ENCODE measurements around the gene HECA. TPM values are rescaled to one million over a fixed set of nuclear protein-coding genes. Genes with fewer than 3 reads are reported as not detected.

Gene HECA
- total and polyA plus RNA-seq, 10 of the 15 experiments (the other 5 are each of a cell fraction or from before 2014, with no cell fraction given): 0.52 to 7.2 (median 2.7) TPM

- TF ChIP-seq CBFB (IDR thresholded peaks at IDR 0.05; ENCODE audit: low read depth) (no peak), HDGF (IDR thresholded peaks at IDR 0.05) (no peak), CEBPB (IDR thresholded peaks at IDR 0.05; ENCODE audit: borderline replicate concordance in 1 of 2, low read depth in 2 of 2, low read length in 2 of 2) (no peak), KAT2A (conservative IDR thresholded peaks at IDR 0.05; ENCODE audit: control insufficient read depth, low read depth, low read length) (no peak)
- TF ChIP-seq, protein P1, sequence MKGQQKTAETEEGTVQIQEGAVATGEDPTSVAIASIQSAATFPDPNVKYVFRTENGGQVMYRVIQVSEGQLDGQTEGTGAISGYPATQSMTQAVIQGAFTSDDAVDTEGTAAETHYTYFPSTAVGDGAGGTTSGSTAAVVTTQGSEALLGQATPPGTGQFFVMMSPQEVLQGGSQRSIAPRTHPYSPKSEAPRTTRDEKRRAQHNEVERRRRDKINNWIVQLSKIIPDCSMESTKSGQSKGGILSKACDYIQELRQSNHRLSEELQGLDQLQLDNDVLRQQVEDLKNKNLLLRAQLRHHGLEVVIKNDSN (IDR thresholded peaks at IDR 0.05; ENCODE audit: borderline replicate concordance, extremely low read length, insufficient read depth, low read depth, low read length): no peak
- TF ChIP-seq, protein P2, sequence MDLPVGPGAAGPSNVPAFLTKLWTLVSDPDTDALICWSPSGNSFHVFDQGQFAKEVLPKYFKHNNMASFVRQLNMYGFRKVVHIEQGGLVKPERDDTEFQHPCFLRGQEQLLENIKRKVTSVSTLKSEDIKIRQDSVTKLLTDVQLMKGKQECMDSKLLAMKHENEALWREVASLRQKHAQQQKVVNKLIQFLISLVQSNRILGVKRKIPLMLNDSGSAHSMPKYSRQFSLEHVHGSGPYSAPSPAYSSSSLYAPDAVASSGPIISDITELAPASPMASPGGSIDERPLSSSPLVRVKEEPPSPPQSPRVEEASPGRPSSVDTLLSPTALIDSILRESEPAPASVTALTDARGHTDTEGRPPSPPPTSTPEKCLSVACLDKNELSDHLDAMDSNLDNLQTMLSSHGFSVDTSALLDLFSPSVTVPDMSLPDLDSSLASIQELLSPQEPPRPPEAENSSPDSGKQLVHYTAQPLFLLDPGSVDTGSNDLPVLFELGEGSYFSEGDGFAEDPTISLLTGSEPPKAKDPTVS (IDR thresholded peaks at IDR 0.05; ENCODE audit: low read depth, low read length): no peak
- TF ChIP-seq, protein P3, sequence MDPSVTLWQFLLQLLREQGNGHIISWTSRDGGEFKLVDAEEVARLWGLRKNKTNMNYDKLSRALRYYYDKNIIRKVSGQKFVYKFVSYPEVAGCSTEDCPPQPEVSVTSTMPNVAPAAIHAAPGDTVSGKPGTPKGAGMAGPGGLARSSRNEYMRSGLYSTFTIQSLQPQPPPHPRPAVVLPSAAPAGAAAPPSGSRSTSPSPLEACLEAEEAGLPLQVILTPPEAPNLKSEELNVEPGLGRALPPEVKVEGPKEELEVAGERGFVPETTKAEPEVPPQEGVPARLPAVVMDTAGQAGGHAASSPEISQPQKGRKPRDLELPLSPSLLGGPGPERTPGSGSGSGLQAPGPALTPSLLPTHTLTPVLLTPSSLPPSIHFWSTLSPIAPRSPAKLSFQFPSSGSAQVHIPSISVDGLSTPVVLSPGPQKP (IDR thresholded peaks at IDR 0.05; ENCODE audit: low read depth, low read length): no peak
- no peak for FAIRE-seq
- Histone ChIP-seq H3K27ac (ENCODE audit: control insufficient read depth, insufficient read depth) (no peak overlapping the region), H3K27me3 (replicated peaks in 1 of 2; ENCODE audit: control insufficient read depth in 2 of 2, insufficient read depth in 2 of 2, low read length in 1 of 2) (no peaks in the 10 kb centered on the region; a peak in 1 of 4 replicates), H4K20me1 (ENCODE audit: control insufficient read depth, insufficient read depth) (no peaks in the 10 kb centered on the region), H3K9me3 (replicated peaks; ENCODE audit: control insufficient read depth, insufficient read depth, low read length) (no peaks in the 10 kb centered on the region), H3K9ac (ENCODE audit: control insufficient read depth, insufficient read depth, low read length) (no peak overlapping the region), H3K36me3 (ENCODE audit: control insufficient read depth in 2 of 2, insufficient read depth in 2 of 2, low read length in 1 of 2) (no peaks in the 10 kb centered on the region), H3K79me2 (ENCODE audit: control insufficient read depth, insufficient read depth, low read length) (no peaks in the 10 kb centered on the region), H3K4me3 (no peak overlapping the region), H2AFZ (ENCODE audit: control insufficient read depth, low read depth, low read length) (no peak overlapping the region), H3K4me1 (ENCODE audit: control insufficient read depth, insufficient read depth, low read length) (no peaks in the 10 kb centered on the region), H3K4me2 (ENCODE audit: control insufficient read depth, insufficient read depth) (no peak overlapping the region)
- CTCF ChIA-PET: interaction anchor here (1.0 to 1.9 kb wide), 3 partner anchors 107 to 296 kb away, joined by 3 to 11 read pairs (median 9); no protein-coding TSS in a partner anchor
- intact Hi-C loops (cut with micrococcal nuclease; ENCODE audit: unreplicated experiment) (loop anchor here (5.0 kb wide), 1 partner anchor 125 kb away; the partner anchor contains the start of gene REPS1), in situ Hi-C loops (cut with MboI) (no loop called here)
- no peak for DNase-seq (ENCODE audit: low read depth, low spot score)
- RAD21 ChIA-PET (ENCODE audit: unreplicated experiment): interaction anchor here (1.3 to 1.7 kb wide), 2 partner anchors 12 to 297 kb away, joined by 3 to 7 read pairs; no protein-coding TSS in a partner anchor
- POLR2A ChIA-PET: interaction anchor here (0.9 kb wide), 1 partner anchor 340 kb away, joined by 4 read pairs; no protein-coding TSS in a partner anchor
- ATAC-seq: no peak
- WGBS (ENCODE audit: insufficient coverage, insufficient replicate concordance, low lambda C conversion rate, missing lambda C conversion rate): 62% methylated on average over 7 of the region's 7 CpGs
- no TSS peak for BruUV-seq (replicated peaks)
- SMC1A ChIA-PET (ENCODE audit: uncharacterized antibody, unreplicated experiment): interaction anchor here (0.8 to 1.3 kb wide), 3 partner anchors 11 to 297 kb away, joined by 3 read pairs; no protein-coding TSS in a partner anchor
Measured at GRCh38 chr6:139112561-139112960, 22.3 kb upstream of the HECA start.
